SU-DHL-6 (cell line): Measurements from ENCODE around the gene CHCHD3.

ENCODE experiments used
- H2AFZ ChIP-seq: fragments of 200-600 bp; sonication (generic); 2 replicates; pipeline ENCODE4 v1.6.1; 2014; ENCODE audit warnings: low read depth, mild to moderate bottlenecking, moderate library complexity, mixed read lengths, antibody characterized with exemption, low read length; ENCODE audit not compliant: severe bottlenecking
- H3F3A ChIP-seq: fragments of 200-600 bp; shearing (Covaris generic); 2 replicates; pipeline ENCODE4 v1.6.0; 2016; ENCODE audit warnings: antibody characterized with exemption, mild to moderate bottlenecking; ENCODE audit not compliant: insufficient read depth
- H3K27ac ChIP-seq: fragments of 200-600 bp; sonication (generic); 2 replicates; pipeline ENCODE4 v1.5.1; 2016; ENCODE audit warnings: low read depth, mild to moderate bottlenecking, low read length, moderate library complexity, mixed read lengths
- H3K27me3 ChIP-seq: fragments of 200-600 bp; sonication (generic), shearing (Covaris generic); 2 replicates; pipeline ENCODE4 v1.6.0; 2014; ENCODE audit warnings: mild to moderate bottlenecking, low read length
- H3K36me3 ChIP-seq: fragments of 200-600 bp; sonication (generic); 2 replicates; pipeline ENCODE4 v1.6.1; 2014; ENCODE audit warnings: mild to moderate bottlenecking, low read length, mixed read lengths
- H3K4me2 ChIP-seq: fragments of 300-600, 200-600 bp; shearing (Covaris generic), sonication (generic); 2 replicates; pipeline ENCODE4 v1.6.0; 2014; ENCODE audit warnings: low read length, low read depth, mild to moderate bottlenecking; ENCODE audit not compliant: poor library complexity, severe bottlenecking
- H3K4me3 ChIP-seq: fragments of 200-600 bp; sonication (generic); 2 replicates; pipeline ENCODE4 v1.5.1; 2014; ENCODE audit warnings: antibody characterized with exemption, low read length, mild to moderate bottlenecking, mixed read lengths; ENCODE audit not compliant: insufficient read depth, poor library complexity, severe bottlenecking
- H3K79me2 ChIP-seq: fragments of 200-600 bp; sonication (generic); 2 replicates; pipeline ENCODE4 v1.6.1; 2014; ENCODE audit warnings: mild to moderate bottlenecking, low read length, moderate library complexity; ENCODE audit not compliant: insufficient read depth
- H3K9ac ChIP-seq: fragments of 200-600 bp; sonication (generic); 2 replicates; pipeline ENCODE4 v1.7.0; 2014; ENCODE audit warnings: mild to moderate bottlenecking, low read length
- H3K9me2 ChIP-seq: fragments of 200-600 bp; sonication (generic); replicated peaks from 2 replicates; pipeline ENCODE4 v1.6.1; 2014; ENCODE audit warnings: low read length; ENCODE audit not compliant: insufficient read depth
- H3K9me3 ChIP-seq: fragments of 200-600 bp; sonication (generic); 2 replicates; pipeline ENCODE4 v1.6.1; 2014; ENCODE audit warnings: low read length, mixed read lengths; ENCODE audit not compliant: insufficient read depth
- H4K20me1 ChIP-seq: fragments of 200-600 bp; sonication (generic); 2 replicates; pipeline ENCODE4 v1.6.1; 2014; ENCODE audit warnings: low read depth, mild to moderate bottlenecking, antibody characterized with exemption, low read length, moderate library complexity, mixed read lengths
- EZH2phosphoT487 ChIP-seq: fragments of 200-600 bp; sonication (generic), shearing (Covaris generic); conservative IDR thresholded peaks from 2 replicates; pipeline ENCODE4 v1.6.1; 2018; ENCODE audit warnings: mild to moderate bottlenecking, antibody characterized with exemption, low read length, moderate library complexity, mixed read lengths
- TF ChIP-seq, protein P1 (sequence below): fragments of 200-600 bp; sonication (generic); IDR thresholded peaks from one replicate; pipeline ENCODE4 v1.5.1; 2017; ENCODE audit warnings: antibody characterized with exemption, mild to moderate bottlenecking, low read length, moderate library complexity; ENCODE audit not compliant: insufficient read depth, poor library complexity, severe bottlenecking

Gene CHCHD3

DNA sequence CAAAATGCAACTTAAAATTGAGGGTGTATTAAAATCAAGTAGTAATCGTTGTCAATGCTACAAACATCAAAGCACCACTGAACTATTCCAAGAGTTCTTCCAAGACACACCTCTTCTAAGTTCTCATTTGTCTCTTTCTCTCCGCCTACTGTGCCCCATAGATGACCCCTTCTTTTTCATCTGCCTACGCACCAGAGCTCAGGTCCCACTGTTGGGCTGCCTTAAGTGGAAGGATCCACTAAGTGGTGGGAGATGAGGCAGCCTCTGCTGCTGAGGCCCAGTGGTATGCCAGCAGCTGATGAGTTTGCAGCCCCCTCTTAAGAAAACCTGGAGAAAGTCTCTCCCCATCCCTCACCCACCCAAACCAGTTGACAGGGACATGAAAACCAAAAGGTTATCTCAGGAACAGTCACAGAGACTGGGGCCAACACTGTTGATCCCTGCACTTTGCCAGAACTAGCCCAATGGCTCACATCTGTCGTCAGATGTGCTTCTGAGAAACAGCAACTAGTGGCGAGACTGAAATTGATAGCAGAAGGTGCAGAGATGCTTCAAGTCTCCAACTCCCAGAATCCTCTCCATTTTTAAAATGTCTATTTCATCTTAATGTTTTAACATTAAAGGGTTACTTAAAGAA is 88.4 kb downstream of the CHCHD3 start:
- no peaks in the 10 kb centered on the region for H3K9me3 ChIP-seq
- H3K4me2 ChIP-seq = no peak overlapping the region
- H3K27ac ChIP-seq = no peak overlapping the region
- no peaks in the 10 kb centered on the region for H3K27me3 ChIP-seq
- H4K20me1 ChIP-seq = 0 out of 2 replicates have a peak, but pooled peaks cover 5% of the 10 kb centered on the region
- no peak overlapping the region for H3K9ac ChIP-seq
- no peak overlapping the region for H3K4me3 ChIP-seq
- no peaks in the 10 kb centered on the region for H3K36me3 ChIP-seq
- TF ChIP-seq, protein P1, sequence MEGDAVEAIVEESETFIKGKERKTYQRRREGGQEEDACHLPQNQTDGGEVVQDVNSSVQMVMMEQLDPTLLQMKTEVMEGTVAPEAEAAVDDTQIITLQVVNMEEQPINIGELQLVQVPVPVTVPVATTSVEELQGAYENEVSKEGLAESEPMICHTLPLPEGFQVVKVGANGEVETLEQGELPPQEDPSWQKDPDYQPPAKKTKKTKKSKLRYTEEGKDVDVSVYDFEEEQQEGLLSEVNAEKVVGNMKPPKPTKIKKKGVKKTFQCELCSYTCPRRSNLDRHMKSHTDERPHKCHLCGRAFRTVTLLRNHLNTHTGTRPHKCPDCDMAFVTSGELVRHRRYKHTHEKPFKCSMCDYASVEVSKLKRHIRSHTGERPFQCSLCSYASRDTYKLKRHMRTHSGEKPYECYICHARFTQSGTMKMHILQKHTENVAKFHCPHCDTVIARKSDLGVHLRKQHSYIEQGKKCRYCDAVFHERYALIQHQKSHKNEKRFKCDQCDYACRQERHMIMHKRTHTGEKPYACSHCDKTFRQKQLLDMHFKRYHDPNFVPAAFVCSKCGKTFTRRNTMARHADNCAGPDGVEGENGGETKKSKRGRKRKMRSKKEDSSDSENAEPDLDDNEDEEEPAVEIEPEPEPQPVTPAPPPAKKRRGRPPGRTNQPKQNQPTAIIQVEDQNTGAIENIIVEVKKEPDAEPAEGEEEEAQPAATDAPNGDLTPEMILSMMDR = no peak
- H3F3A ChIP-seq = no peaks in the 10 kb centered on the region
- H3K9me2 ChIP-seq = no peaks in the 10 kb centered on the region
- H3K79me2 ChIP-seq = peaks cover 58% of the 10 kb centered on the region
- H2AFZ ChIP-seq = no peak overlapping the region

DNA sequence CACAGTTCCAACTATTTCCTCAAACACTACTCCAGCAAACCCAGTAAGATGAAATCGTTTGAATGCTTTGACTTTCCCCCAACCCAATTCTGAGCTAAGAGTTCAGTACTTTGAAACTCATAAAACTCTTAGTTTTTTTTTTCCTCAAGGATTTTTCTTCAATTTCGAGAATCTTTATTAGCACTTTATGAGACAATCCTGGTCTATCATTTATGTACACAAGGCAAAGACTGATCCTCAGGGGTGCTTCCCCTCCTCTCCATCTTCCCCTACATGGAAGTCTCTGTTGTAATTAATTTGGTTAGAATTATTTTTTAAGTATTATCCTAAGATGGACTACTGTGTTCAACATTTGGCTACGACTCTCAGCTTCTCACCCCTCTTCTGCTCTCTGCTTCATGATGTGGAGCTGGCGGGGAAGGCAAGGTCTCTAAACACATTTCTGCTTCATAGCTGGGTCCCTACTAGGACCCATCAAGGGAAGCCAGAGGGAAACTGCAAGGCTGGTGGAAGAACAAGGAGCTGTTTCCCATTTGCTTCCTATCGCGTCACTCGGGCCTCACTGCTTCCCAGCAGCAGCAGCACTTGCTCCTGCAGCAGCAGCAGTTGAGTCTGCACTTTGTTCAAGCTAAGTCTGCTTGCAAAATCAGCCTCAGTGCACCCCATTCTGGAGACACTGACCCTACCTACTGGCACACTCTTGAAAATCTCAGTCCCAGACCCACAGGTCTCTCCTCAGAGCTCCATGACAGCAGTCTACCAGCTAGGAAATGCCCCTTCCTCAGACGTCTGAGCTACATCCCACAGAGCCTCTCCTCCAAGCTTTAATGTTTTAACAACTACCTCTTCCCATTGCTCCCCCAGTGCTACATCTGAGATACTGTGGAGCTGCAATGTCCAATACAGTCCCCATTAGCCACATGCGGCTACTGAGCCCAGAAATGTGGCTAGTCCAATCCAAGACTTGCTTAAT is 90.0 kb downstream of the CHCHD3 start:
- no peaks in the 10 kb centered on the region for H3K27me3 ChIP-seq
- H3F3A ChIP-seq = no peaks in the 10 kb centered on the region
- no peak overlapping the region for H3K4me2 ChIP-seq
- no peaks in the 10 kb centered on the region for H3K9me3 ChIP-seq
- peaks cover 52% of the 10 kb centered on the region for H3K79me2 ChIP-seq
- no peak overlapping the region for H3K27ac ChIP-seq
- H3K4me3 ChIP-seq = no peak overlapping the region
- TF ChIP-seq, protein P1 = no peak
- TF ChIP-seq EZH2phosphoT487 = no peak
- H2AFZ ChIP-seq = no peak overlapping the region
- no peaks in the 10 kb centered on the region for H4K20me1 ChIP-seq
- H3K9me2 ChIP-seq = no peaks in the 10 kb centered on the region
- H3K9ac ChIP-seq = no peak overlapping the region
- H3K36me3 ChIP-seq = no peaks in the 10 kb centered on the region

DNA sequence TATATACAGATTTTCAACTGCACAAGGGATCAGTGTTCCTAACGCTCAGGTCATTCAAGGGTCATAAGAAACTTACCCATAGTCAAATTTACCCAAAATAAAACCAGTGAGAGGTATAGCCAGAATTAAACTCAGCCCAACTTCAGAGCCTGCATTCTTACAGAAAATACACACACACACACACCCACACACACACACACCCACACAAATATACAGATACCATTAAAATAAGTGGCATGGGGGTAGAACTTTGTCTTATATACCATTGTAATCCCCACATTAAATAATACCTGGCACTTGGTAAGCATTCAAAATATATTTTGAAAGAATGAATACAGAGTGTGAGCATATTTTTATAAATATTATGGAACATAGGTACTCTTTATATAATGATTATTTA is 93.8 kb downstream of the CHCHD3 start:
- Histone ChIP-seq H3K27ac (no peak overlapping the region), H4K20me1 (no peaks in the 10 kb centered on the region), H3K9ac (no peak overlapping the region), H3K9me3 (no peaks in the 10 kb centered on the region), H3K4me3 (no peak overlapping the region), H3K36me3 (no peaks in the 10 kb centered on the region), H3K9me2 (no peaks in the 10 kb centered on the region), H3K27me3 (no peaks in the 10 kb centered on the region), H3K4me2 (no peak overlapping the region), H2AFZ (no peak overlapping the region), H3K79me2 (peaks cover 24% of the 10 kb centered on the region), H3F3A (no peaks in the 10 kb centered on the region)
- no peak for TF ChIP-seq EZH2phosphoT487
- TF ChIP-seq, protein P1 = no peak
